GM10847 (cell line): ENCODE results near the gene P2RY13.

Experiments
- POLR2A ChIP-seq: IDR thresholded peaks from 2 replicates; pipeline ENCODE4 v1.6.1; 2011; ENCODE audit not compliant: insufficient read length; ENCODE audit errors: extremely low read depth

Gene P2RY13

DNA sequence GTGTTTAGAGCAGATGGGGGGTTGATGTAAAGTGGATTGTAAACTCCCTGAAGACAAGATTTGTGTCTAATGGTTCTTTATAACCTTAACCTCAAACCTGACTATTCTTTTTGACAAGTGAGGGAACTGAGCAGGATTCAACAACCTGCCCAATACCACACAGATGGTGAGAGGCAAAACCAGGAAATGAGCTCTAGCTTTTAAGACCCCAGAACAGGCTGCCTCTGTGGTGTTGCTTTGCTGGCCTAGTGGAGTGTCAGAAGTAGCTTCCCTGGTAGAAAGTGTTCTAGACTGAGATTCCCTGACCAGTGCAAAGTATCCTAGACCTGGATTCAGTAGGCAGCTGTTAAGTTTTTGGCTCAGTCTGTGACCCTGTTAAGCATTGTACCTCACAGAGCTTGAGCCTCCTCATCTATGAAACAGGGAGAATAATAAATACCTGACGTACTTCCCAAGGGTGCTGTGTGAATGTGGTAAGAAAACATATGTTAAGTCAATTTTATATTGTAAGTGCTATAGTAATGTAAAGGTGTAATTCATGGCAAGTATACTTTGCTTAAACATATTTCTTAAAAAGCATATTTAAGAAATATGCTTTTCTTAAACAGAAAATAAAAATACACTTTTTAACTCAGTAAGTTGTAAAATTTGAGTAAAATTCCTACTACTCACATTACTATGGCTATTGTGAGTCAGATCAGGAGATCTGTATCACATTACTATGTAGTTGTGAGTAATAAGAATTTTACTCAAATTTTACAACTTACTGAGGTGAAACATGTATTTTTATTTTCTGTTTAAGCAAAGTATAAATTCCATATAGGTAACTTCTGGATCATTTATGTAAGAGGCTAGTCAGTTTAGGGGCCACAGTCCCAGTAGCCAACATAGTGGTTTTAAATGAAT is 21.5 kb downstream of the P2RY13 start:
- no peak for TF ChIP-seq POLR2A

DNA sequence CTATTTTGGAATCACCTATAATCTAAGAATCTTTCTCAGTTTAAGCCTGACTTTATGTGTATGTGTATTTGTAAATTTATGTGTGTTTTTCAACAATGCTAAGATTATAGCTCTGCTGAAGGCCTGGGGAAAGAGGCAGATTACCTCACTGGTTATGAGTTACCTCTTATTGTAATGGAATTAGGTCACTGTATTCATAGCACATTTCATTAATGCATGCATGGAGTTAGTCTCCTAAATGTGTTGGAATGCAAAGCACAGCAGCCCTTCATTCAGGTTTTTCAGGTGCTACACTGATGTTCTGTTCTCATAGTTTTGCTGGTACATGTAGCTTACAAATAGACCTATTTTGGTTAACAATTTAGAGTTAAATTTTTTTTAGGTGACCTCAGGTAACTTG is 22.2 kb downstream of the P2RY13 start:
- TF ChIP-seq POLR2A, result no peak

DNA sequence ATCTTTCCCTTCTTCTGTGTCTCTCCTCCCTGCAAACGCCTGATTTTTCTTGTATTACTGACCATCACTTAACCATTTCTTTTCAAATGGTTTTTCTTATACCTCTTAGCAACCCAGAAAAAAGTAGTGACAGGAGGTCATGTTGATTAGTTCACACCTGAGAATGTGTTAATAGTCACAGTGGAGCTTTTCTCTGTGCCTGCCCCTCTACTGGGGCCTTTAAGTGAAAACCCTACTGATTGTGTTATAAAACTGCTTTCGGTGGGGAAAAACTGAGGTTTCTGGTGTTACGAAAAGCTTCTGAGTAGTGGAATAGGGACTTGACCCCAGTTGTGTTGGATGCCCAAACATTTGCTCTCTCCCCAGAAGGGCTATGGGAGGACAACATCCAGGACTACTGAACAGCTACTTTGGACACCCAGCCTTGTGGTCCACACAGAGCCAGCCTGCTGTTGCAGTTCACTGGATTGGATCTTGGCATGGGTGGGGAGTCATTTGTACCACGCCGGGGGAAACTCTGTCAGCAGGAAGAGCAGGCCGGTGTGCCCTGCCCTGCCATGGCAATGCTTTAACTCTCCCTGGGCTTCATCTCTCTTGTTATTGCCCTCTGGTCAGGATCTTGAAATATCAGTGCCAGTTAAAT is 23.1 kb downstream of the P2RY13 start:
- TF ChIP-seq POLR2A, result no peak

DNA sequence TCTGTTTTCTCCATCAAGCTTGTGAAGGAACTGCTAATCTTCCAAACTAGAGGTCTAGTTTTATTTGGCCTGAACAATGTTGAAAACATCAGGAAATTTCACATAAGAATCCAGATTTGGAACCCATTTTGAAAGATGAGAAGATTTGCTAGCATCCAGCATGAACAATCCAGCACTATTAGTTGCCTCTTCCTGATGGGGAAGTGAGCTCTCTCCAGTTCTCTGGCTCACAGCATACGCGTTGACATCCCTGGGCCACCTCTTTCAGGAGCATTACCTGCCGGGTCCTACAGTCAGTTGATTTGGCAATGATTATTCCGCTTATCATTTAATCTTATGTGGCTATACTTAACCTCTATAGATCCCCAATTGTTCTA is 23.6 kb downstream of the P2RY13 start:
- no peak for TF ChIP-seq POLR2A

DNA sequence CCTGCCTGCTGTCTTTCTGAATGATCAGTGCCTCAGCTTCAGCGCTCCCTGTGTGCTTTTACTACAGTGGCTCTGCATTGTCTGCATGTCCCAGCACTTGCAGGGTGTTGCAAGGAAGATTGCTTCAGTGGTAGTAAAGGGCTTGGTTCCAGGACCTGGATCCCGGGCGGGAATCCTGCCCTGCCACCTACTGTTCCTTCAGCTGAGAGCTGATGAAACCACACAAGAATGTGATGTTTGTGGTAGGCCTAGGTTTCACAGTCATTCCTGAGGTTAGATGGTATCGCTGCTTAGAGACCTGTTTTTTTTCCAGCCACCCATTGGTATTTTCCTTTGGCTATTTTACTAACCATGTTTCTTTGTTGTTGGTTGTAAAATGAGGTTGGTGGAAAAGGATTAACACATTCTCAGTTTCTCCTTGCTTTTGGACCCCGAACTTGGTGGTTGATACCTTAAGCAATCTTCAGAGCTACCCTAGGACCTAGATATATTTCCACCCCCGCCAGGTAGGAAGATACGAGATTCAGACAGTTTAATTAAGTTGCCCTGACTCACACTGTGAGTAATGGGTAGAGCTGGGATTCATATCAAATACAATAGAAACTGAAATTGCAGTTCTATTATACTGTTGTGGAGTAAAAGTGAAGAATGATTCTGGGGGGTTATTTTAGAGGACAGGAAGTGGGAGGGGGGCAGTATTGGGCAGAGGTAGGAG is 24.1 kb downstream of the P2RY13 start:
- TF ChIP-seq POLR2A, result no peak

DNA sequence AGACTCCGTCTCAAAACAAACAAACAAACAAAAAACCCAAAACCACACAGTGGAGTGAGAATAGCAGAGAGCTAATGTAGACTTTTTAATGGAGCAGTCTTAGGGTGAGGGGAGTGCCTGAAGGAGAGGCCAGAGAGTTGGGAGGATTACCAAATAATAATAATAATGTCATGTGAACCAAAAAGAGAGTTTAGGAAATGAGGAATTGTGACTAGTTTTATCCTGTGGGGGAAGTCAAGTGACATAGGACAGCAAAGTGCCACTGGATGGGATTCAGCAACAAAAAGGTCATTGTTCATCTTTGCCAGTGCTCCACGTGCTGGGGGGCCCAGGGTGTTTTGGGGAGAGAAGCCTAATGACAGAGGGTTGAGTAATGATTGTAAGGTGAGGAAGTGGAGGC is 25.6 kb downstream of the P2RY13 start:
- no peak for TF ChIP-seq POLR2A

DNA sequence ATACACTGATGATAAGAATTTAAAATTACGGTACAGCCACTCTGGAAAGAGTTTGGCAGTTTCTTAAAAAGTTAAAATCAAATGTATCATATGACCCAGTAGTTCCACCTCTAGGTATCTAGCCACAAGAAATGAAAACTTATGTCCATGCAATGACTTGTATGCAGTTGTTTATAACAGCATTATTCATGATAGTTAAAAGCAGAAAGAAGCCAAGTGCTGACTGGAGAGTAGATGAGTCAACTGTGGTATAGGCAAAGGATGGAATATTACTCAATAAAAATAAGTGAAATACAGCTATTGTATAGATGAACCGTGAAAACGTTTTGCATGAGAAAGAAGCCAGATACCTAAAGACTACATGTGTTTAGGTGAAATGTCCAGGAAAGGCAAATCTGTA is 27.6 kb downstream of the P2RY13 start:
- TF ChIP-seq POLR2A, result no peak

DNA sequence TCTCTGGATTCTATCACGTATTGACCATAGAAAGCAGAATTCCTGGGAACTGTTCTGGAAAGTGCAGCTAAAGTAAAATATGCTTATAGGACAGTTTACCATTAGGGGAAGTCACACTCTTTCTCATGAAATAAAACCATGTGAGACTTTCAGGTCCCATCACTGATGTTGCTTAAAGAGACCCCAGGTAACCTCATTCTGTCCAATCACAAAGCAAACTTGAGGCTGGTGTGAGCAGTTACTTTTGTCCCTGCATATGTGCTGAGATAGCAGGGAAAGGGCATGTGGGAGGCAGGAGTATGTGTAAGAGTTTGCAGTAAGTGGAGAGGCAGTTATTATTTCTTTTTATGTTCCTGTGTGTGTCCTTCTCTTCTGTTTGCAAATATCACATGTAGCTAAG is 28.8 kb downstream of the P2RY13 start:
- TF ChIP-seq POLR2A, result no peak

DNA sequence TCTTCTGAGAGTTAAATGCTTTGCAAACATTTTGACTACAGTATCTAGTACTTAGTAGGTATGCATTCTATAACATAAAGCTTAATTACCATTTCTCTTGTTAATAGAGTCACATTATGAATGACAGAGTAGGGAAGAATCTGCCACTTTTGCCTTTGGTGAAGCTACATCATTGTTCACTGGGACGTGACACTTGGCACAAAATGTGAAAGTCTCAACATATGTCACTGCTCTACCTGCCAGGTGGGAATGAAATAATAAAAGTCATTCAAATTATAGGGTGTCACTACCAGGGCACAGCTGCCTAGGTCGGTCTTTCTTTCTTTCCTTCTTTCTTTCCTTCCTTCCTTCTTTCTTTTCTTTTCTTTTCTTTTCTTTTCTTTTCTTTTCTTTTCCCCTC is 30.3 kb downstream of the P2RY13 start:
- no peak for TF ChIP-seq POLR2A

DNA sequence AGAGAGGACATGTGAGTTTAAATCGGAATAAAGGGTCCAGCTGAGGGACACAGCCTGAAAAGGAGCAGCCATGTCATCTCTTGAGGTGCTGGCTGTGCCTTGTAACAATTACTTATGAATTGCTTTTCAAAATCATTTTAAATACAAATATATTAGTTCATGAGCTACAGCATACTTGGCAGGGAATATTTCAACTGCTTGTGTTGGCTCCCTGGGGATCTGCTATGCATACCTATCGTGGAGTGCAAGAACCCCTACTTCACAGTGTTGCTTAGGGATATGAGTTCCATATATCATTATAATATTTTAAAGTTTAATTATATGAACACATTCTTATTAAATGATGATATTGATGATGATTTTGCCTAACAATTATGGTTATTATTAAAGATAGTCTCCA is 31.9 kb downstream of the P2RY13 start:
- TF ChIP-seq POLR2A, result no peak

DNA sequence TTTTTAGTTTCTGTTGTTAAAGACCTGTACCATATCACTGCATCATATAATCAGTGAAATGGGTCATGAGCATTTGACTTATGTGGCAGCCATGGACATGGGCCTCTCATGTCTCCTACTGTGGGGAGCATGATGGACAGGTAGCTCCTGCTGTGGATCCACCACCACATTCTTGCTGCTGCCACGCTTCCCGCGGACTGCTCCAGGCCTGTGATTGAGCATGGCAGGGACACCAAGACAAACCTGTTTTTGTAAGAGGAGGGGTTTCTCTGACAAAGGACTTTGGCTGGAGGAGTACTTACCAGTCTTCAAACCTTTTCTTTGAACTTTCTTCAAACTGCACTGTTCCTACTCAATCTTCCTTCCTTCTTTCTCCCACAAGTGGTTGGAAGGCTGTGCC is 33.1 kb downstream of the P2RY13 start:
- TF ChIP-seq POLR2A, result no peak

DNA sequence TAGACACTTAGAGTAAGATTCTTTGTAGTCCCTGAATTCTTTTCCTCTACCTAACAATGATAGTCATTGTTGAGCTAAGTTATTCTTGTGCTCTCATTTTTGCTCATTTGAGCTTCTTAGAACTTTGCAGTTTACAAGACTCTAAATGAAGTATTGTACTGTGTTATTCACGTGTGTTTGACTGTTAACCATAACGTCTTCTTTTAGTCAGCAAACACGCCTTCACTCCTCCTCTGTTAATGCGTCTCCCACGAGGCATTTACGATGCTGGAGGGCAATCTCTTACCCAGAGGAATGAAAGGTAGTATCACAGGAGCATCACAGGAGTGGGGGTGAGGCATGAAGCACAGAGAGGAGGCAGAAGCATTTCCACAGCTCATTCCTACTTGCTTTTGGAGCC is 36.2 kb downstream of the P2RY13 start:
- no peak for TF ChIP-seq POLR2A

DNA sequence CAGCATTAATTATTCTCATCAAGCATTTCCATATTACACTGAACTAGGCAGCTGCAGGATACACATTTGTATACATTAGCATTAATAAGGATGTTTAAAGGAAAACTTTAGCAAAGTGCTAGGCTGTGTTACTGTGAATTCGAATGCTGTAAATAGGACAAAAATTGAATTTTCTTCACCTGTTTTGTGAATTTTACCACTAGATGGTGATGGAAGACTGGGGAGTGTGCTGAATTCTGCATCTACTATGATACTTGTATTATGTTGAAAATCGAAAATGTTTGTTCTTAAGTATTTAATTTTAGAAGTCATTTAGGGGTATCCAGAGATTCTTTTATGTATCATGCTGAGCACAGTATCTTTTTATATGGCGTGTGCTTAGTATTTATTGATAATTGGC is 38.7 kb downstream of the P2RY13 start:
- no peak for TF ChIP-seq POLR2A

DNA sequence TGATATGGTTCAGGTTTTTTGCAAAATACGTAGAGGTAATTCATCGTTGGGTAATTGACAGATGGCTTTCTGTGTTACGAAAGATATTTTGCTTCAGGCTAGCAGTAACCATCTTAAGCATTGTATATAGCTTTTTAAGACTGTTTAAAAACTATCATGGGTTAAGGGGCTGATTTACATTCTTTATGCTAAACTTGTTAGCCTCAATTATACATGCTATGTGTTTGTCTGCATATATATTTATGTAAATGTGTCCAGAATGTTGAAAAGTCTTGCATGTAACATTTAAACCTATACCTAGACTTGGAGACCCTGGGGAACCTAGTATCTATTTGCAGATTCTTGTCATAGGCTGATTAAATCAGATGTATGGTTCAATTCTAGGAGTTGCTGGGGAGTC is 39.9 kb downstream of the P2RY13 start:
- TF ChIP-seq POLR2A, result no peak

DNA sequence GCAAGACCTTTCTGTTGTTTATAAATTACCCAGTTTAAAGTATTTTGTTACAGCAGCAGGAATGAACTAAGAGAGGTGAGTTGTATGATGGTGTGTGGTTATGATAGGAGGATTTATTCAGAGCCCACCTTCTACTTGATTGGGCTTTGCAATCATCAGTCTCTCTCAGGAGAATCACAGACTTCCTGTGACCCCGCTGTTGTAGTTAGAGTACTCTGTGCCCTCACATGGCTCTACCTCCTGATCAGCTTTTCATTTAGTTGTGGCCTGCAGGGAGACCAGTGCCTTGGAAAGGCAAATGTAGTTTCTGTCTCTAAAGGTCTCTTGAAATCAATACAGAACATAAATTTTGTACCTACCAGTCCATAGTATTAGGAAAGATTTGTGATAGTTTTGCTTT is 43.4 kb downstream of the P2RY13 start:
- TF ChIP-seq POLR2A, result no peak

DNA sequence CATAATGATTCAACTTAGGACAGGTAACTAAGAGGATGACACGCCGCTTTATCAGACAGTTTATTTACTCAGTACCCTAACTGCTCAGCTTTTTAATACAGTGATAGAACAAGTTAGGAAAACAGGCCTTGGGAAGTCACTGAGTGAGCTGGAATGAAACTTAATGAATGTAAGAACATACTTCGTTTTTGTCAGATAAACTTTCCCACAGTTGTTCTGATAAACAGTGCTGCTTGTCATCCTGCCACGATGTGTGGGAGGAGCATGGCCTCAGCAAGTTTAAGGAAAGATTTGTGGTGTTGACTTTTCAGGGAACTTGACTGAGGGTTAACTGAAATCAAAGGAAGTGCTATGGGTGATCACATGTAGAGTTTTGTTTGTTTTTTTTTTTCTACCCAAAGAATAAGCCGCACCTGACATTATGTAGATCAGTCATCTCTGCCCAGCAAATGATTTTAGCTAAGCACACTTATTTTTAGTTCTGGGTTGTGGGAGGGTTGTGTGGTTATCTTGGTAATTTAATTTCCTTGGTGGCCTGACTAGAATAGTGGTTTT is 45.4 kb downstream of the P2RY13 start:
- TF ChIP-seq POLR2A, result no peak
